Activated naive CD8-positive, alpha-beta T cell treated with anti-CD3 and anti-CD28 coated beads, Interleukin-2, amount 50 U/mL, for 16 hours (primary cell): ENCODE results near the gene GNAZ.

Source experiments
- DNase-seq: peaks from one replicate; pipeline ENCODE4 v3.0.0-alpha.2; 2020; ENCODE audit warnings: low read depth, low spot score

GNAZ gene

DNA sequence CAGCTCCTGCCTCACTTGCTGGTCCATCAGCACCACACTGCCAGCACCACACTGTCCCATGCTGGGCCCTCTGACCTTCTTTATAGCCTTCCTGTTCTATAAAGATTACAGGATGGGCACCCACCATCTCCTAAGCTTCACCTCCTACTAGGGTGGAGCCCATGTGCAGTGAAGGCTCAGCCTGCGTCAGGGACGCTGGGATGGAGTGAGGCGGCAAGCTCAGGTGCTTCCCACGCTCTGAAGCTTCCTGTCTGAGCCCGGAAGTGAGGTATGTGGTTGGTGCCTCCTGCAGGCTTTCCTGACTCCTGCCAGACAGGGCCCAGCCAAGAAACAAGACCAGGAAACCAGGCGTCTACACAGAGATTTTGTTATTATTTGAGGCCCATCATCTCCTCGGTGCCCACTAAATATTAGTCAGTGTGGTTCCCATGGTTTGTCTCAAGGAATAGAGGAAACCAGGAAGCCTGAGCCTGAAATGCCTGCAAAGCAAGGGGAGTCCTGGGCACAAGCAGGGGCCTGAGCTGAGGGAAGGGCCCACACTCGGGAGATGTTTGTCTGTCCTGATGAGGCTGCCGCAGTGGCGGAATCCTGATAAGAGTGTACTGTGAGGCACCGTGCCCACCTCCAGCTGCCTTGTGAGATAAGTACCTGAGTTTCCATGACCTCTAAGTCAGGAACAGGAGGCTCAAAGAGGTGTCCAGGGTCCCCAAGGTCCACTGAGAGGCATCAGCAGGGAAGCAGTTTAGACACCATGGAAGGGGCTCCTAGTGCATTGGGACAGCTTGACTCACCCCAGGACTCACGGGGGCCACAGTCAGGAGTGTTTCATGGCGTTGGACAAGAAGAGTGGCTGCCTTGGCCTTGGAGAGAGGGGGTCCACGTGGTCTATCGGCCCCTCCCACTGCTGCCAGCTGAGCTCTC, 49.4 kb downstream of the GNAZ start:
- peak; percentile 17 for DNase-seq

GRCh38 chr22:23120415-23120899, 50.1 kb downstream of the GNAZ start:
- DNase-seq, result no peak

- DNase-seq, result no peak
Measured at GRCh38 chr22:23121000-23121421, 50.7 kb downstream of the GNAZ start.

- DNase-seq, result no peak
Measured at GRCh38 chr22:23121424-23121823, 51.1 kb downstream of the GNAZ start.

DNA sequence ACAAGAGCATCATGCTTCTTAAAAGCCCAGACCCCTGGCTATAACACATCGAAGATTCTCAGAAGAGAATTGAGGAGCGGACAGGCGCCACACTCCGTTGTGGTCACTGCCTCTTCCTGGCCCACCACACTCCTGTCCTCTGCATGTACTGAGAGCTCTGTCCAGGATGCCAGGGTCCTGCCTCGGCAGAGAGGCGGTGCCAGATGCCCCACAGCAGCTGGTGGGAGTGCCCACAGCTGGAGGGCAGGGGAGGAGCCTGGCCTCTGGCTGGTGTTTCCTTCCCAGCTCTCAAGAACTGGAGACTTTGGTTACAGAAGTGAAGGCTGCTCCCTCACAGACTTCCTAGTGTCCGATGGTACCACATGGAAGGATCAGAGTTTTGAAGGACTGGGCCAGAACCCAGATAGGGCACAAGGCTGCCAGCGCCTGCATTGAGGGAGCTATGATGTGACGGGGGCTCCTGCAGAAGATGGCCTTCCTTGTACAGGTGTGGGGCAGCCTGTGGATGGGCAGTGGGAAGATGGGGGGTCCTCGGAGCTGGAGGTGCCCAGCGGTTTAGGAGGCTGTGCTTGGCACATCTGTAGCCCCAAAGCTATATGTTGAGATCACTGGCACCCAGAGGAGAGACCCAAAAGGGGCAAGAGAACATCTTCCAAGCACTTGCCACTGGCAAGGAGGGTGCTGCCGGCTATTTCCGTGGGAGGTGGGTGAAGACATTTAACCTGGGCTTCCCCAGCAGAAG, 52.1 kb downstream of the GNAZ start:
- DNase-seq, result no peak

DNA sequence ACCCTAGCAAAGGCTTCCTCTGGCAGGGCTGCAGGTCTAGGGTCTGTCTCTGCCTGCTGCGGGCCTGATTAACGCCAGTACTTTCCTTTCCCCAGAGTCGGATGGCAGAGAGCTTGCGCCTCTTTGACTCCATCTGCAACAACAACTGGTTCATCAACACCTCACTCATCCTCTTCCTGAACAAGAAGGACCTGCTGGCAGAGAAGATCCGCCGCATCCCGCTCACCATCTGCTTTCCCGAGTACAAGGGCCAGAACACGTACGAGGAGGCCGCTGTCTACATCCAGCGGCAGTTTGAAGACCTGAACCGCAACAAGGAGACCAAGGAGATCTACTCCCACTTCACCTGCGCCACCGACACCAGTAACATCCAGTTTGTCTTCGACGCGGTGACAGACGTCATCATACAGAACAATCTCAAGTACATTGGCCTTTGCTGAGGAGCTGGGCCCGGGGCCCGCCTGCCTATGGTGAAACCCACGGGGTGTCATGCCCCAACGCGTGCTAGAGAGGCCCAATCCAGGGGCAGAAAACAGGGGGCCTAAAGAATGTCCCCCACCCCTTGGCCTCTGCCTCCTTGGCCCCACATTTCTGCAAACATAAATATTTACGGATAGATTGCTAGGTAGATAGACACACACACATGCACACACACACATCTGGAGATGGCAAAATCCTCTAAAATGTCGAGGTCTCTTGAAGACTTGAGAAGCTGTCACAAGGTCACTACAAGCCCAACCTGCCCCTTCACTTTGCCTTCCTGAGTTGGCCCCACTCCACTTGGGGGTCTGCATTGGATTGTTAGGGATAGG, 52.9 kb downstream of the GNAZ start:
- no peak for DNase-seq

GRCh38 chr22:23123804-23124254, 53.5 kb downstream of the GNAZ start:
- no peak for DNase-seq

GRCh38 chr22:23124611-23125511, 54.5 kb downstream of the GNAZ start:
- no peak for DNase-seq

DNA sequence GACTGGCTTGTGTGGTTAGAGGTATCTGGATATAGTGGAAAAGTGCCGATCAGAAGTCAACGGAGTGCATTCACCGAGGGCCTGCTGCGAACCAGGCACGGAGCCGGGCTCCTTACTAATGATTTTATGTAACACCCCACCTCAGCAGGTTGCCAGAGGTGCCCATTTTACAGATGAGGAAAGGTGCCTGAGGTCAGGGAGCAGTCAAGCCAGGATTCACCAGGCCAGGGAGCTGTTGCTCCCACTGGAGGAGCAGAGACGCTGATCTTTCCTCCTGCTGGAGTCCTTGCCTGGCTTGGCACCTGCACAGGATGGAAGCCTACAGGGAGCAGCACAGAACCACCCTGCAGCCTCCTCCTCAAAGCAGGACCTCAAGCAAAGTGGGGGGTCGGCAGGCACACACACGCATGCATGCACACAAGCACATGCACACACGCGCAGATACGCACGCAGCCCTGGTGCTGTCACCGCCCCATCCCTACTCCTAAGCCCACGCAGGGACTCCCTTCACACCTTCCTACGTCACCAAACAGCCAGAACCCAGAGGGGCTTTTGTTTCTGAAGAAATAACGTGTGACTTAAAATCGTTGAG, 55.3 kb downstream of the GNAZ start:
- no peak for DNase-seq

DNA sequence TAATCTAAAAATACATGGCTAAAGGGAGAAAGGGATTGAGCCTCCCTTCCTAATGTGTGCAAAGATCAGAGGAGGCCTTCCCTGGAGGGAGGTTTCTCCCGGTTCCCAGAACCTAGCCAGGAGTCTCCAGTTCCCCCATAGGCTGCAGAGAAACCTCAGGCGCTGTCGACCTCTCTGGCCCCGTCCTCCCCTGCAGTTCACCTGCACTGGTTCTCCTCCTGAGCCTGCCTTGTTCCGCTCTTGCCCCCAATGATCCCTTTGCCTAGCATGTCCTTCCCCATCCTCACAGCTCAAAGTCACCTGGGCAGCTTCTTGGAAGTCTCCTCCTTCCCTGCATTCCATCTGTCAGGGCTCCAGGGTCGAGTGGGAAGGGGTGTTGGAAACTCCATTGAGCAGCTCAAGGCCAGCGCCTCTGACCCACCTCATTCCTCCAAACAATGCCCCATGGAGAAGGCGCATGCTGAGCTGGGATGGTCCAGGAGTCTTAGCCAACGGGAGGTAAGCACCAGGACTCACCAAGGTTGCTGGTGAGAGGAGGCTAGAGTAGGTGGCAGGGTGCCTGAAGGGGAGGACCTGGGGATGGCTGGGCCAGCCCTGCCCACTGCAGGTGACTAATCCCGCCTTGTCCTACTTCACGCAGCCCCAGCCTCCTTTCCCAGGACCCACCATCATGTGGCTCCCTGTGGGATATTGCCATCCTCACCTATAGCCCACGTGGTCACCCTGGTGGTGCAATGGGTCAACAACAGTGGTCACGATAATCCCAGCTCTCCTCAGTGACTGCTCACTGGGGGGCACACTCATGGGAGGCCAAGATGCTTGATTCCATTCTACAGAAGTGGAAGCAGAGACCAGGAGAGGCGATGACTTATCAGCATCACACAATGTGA, 56.1 kb downstream of the GNAZ start:
- DNase-seq, result no peak

DNA sequence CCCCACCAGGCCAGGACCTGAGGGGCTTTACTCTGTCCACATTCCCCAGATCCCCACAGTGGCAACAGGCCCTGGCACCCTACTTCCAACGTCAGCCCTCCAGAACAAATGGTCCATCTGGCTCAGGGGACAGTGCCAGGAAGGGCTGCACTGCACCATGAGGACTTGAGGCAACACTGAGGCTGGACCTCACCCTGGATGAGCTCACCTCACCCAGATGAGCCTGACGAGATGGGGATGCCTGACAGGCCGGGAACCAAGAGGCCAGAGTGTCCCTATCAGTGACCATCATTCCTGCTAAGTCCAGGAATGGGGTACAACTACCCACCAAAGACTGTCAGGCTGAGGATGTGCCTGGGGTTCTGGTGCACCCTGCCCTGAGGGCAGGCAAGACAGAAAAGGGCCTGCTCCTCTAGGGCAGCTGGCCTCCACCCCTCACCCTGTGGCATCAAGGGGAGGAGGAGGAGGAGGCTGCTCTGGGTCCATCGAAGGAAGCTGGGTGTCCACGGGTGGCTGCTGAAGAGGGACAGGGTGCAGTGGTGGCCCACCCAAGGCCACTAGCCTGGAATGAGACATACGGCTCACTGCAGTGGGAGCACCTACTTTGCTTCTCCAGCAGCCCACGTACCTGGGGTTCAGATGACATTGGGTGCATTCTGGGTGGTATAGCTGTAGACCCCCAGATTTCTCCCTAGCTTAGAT, 56.9 kb downstream of the GNAZ start:
- DNase-seq, result no peak

DNA sequence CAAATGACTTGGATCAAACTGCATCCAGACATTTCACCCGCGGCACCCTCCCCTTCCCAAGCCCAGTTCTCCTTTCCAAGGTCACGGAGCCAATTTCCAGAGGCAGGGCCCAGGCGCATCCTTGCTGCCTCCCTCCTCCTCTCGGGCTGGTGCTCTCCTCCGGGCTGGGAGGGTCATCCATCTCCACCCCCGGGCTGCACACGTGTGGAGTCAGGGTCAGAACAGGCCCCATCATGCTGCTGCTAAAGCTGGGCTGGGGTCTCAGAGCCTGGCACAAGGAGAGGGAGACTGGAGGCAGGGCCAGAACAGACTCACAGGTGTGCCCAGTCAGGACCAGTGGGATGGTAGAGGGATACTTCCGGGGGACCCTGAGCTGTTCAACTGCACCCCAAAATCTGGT, 57.5 kb downstream of the GNAZ start:
- DNase-seq, result no peak

DNA sequence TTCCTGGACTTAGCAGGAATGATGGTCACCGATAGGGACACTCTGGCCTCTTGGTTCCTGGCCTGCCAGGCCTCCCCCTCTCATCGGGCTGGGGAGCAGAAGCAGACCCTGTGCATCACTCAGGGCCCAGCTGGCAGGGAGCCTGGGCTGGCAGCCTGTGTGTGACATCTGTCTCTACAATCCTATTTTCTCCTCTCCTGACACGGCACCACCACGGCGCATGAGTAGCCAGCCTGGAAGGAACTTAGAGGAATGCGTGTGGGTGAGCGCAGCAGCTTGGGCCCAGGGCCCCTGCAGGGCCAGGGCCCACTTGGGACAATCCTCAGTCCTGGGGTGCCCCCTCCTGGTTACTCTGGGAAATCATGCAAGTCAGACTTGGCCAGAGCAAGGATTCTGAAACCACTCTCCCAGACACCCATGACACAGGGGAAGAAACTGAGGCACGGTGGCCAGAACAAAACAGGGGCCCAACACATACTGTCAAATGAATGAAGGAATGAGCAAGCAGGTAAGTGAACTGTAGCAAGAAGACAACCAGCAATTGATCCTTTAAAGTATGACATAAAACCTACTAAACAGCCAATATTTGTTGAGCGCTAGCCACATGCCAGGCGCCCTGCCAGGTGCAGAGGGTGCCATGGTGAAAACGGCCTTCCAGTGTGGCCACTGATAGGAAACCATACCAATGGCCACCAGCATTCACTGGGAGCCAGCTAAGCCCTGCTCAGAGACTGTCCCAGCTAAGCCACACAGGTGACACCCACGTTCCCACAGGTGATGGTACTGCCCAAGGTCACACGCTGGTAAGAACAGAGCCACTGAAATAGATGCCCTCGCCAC, 58.2 kb downstream of the GNAZ start:
- DNase-seq, result peak; percentile 67

- no peak for DNase-seq
Measured at GRCh38 chr22:23129149-23129548, 58.8 kb downstream of the GNAZ start.

GRCh38 chr22:23130697-23131096, 60.4 kb downstream of the GNAZ start:
- DNase-seq, result no peak

- no peak for DNase-seq
Measured at GRCh38 chr22:23131931-23132330, 61.6 kb downstream of the GNAZ start.

GRCh38 chr22:23132376-23133091, 62.2 kb downstream of the GNAZ start:
- no peak for DNase-seq
